NB4 (cell line): ENCODE data around the gene ARRB2.

Experiments
- MYC ChIP-seq: IDR thresholded peaks from 2 replicates; pipeline ENCODE4 v1.6.1; 2011; ENCODE audit warnings: low read depth, low read length
- TF ChIP-seq, protein P1 (sequence below): IDR thresholded peaks from one replicate; pipeline ENCODE4 v1.5.1; 2012; ENCODE audit warnings: low read depth, low read length
- TF ChIP-seq, protein P2 (sequence below): IDR thresholded peaks from 2 replicates; pipeline ENCODE4 v1.6.1; 2011; ENCODE audit warnings: low read depth, low read length

DNA sequence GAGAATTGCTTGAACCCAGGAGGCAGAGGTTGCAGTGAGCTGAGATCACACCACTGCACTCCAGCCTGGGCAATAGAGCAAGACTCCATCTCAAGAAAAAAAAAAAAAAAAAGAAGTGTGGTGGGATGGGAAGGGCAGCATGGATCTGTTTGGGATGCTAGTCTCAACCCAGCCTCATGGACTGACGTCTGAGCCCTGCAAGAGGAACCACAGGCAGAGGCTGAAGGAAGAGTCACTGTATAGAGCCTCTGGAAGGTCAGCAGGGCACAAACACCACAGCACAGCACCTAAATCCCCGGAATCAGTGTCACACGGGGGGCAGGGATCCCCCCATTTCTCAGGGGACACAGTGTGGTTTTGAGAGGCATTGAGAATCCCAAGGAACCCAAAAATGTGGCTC, 40.2 kb downstream of the ARRB2 start:
- TF ChIP-seq, protein P1, sequence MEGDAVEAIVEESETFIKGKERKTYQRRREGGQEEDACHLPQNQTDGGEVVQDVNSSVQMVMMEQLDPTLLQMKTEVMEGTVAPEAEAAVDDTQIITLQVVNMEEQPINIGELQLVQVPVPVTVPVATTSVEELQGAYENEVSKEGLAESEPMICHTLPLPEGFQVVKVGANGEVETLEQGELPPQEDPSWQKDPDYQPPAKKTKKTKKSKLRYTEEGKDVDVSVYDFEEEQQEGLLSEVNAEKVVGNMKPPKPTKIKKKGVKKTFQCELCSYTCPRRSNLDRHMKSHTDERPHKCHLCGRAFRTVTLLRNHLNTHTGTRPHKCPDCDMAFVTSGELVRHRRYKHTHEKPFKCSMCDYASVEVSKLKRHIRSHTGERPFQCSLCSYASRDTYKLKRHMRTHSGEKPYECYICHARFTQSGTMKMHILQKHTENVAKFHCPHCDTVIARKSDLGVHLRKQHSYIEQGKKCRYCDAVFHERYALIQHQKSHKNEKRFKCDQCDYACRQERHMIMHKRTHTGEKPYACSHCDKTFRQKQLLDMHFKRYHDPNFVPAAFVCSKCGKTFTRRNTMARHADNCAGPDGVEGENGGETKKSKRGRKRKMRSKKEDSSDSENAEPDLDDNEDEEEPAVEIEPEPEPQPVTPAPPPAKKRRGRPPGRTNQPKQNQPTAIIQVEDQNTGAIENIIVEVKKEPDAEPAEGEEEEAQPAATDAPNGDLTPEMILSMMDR, result no peak
- TF ChIP-seq, protein P2, sequence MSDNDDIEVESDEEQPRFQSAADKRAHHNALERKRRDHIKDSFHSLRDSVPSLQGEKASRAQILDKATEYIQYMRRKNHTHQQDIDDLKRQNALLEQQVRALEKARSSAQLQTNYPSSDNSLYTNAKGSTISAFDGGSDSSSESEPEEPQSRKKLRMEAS, result no peak
- no peak for TF ChIP-seq MYC
